GM21381 (cell line): ENCODE measurements around the gene NRIP1.

ENCODE experiments used
- ATAC-seq: cut with Tn5 transposase; IDR thresholded peaks from one replicate; pipeline ENCODE4 v1.9.1; 2021; ENCODE audit warnings: mild to moderate bottlenecking, moderate library complexity; ENCODE audit not compliant: unreplicated experiment

NRIP1 gene

DNA sequence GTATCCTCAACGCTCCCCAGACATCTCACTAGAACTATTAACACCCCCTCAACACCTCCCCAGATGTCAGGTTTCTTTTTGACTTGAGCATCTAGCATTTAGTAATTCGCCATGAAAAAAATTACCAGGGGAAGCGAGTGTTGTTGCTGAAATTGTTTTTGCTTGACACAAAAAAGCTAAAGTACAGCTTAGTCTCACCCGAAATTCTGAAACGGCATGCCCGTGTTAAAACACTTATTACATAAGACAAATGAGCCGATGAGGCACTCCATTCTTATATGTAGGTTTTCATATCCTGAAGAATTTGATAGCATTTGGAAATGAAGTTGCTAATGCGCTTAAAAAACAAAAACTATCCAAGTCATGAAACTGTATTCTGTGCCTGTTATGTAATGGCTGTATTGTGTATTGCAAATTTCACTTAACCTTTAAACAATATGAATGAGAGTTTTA, 1.3 kb upstream of the NRIP1 start:
- no peak for ATAC-seq

DNA sequence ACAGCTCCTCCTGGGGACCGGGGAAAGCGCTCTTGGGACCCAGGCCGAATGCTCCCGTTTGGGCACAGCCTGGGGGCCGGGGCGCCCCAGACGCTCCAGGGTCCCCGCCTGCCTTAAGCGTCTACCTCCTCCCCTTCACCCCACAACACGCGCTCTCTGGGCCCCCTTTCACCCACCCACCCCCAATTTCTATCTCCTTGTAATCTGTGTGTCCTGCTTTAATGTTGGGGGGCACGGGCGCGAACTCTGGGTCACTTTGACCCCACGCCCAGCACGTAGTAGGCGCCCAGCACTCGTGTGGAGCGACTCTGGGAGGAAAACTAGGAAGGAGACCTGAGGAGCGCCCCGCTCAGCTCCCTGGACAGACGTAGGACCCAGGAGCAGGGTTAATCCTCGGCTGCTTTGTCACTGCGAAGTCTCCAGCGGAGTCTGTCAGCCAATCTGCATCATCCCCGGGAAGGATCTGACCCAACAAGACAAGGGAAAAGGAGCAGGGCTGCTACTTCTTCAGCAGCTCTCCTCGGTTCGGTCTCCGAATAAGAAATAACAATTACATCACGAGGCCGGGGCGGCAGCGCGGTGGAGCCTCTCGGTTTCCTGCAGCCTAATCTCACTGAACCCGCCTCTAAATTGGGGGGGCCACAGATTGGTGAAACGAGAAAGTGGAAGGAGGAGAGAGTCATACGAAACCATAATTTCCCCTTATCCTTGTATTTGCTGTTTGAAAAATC, 757 bp upstream of the NRIP1 start:
- ATAC-seq = no peak

DNA sequence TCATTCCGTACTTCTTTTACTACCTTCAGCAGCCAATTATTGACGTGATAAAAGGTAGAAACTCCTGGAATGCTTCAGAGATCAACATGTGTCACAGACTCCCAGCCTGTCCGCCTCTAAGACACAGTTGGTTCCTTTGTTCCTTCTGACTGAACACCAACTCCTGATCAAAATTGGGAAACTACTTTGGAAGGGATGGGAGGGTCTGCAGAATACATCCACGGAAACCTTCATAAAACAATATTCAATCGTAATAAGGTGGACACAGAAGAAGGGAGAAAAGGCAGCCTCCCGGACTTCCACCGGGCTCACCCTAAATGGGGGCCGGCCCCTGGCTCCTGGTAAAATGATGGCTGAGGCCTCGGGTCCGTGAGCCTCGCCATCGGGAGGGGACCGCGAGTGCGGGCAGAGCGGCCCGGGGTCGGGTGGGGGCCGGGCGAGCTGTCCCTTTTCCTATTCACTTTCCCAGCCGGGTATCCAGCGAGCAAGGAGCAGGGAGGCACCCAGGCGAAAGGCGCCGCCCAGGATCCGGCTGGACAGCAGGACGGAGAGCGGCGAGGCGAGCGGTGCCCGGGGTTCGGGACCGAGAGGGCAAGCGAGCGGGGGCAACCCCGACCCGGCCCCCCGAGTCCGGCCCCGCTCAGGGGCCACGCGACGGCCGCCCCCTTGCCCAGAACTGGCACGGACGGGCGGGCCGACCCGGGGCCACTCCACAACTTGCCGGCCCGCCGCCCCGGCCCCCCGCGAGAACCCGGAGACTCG, 805 bp downstream of the NRIP1 start:
- peak; percentile 1 for ATAC-seq

GRCh38 chr21:15063081-15063813, 1.6 kb downstream of the NRIP1 start:
- no peak for ATAC-seq

DNA sequence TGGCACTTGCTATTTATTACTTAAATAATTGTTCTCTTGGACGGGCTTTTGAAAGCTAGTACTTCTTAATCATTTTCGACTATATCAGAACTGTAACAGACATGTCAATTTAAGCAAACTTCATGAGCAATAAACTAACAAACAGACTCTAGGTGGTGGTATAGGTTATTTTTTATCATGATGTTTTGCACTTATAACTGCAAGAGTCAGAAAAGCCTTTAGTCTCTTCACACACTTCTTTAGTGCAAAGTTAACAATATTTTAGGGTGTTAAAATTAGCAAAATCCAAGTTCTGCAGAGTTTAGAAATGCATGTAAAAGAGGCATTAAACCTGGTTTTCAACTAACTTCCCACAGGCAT, 2.2 kb downstream of the NRIP1 start:
- no peak for ATAC-seq

DNA sequence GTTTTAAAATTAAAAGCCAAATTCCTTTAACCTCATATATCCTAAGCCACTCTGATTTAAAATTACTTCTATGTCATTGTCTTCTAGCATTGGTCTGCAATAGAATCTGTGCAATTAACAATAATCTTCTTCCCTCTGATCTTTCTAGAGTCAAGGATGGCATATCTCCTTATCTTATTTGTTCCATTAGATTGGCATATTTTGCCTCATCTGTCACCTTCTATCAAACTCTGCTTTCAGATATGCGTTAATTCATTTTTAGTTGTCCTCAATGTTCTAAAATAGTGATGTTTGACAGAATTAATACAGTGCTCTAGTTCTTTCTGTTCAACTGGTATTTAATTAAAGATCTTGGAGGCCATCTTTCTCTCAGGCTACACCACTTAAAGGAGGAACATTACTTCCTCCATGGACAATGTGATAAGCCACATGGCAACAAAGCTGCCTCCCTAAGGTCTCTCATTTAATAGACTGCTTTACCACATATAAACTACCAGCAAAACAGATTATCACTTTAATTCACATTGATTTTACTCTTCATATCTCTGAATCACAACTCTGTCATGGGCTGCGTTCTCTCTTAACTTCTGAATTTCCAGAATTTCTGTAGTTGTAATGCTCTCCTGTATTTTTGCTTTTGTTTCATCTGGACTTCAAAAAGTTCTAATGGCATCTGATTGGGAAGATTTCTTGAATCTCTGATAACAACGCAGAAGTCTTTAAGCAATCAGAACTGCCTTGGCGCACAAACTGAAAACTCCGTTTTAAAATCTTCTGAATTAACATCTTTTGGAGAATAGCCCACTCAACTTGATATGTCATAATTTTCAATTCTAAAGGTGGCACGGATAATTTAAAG, 2.8 kb downstream of the NRIP1 start:
- ATAC-seq = no peak

DNA sequence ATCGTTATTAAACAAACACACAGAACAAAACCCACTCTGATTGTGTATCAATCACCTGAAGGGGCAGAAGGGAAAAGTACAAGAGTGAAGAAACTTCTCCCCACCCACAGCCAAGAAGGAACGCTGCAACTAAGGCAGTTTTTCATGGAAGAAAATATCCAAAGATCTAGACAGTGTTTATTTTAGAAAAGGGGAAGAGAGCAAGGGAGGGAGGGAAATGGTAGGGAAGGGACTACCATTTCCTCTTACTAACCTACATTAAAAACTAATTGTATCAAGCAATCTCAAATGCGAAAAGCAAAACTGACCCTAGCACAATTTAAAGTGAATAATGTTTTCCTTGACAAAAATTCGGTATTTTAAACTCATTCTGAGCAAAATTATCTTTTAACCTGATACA, 3.5 kb downstream of the NRIP1 start:
- no peak for ATAC-seq

DNA sequence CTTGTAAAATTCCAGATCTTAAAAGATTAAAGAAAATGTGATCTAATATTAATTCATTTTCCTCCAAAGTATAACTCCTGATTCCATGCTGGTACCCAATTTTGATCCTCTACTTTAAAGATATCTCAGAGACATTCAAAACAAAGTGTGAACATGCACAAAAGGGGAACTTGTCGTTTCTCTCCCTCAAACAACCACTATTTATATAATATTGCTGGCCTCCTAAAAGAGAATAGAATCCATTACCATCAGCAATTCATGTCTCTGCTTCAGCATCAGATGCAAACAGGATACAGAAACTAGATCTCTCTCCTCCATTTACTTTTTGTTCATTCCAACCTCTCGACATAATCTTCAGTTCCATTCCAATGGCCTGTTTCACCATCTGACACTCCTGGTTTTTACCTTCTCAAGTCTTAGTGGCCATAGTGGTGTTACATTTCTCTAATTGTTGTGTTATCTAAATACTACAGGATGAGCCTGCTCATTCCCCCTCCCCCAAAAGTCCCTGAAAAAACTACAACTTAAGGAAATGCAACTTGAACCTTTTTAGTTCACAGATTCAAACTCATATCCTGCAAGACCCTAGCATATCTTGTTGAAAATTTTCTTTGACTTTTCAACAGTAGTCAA, 4.1 kb downstream of the NRIP1 start:
- ATAC-seq = no peak

- no peak for ATAC-seq
Measured at GRCh38 chr21:15059397-15059796, 5.4 kb downstream of the NRIP1 start.

DNA sequence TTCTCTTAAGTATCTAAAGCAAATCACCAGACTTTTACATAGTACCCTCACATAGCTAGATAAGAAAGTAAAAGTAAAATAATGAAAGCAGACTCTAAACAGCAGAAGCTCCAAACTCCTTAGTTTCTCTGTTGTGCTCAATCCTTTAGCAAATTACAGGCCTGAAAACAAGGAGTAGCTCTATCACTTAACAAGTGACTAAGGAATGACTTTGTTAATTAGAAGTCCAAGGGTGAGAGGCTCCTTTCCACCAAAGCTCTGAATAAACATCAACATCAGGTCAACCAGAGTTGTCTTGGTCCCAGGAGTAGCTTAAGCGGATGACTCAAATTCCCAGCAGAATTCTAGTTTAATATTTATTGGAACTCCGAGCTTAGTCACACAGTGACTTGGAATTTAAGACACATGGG, 5.9 kb downstream of the NRIP1 start:
- ATAC-seq = no peak

- ATAC-seq = no peak
Measured at GRCh38 chr21:15057285-15057684, 7.5 kb downstream of the NRIP1 start.

GRCh38 chr21:15054606-15055239, 10.1 kb downstream of the NRIP1 start:
- ATAC-seq = no peak

GRCh38 chr21:15054089-15054488, 10.7 kb downstream of the NRIP1 start:
- no peak for ATAC-seq

DNA sequence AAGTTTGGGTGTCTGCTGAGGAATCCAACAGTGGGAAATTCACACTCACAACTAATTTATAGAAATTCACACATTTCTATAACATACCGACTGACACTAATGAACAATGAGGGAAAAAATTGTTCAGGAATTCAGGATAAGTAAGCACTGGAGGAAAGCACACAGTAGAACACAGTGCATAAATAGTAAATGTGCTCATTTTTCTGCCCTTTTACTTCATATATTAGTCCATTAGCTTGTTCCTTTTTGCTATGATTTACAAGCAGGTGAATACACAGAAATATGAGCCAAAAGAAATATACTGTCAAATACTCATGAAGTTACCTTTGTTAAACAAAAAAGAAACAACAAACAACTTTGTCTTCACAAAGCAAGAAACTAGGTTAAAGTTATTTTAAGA, 11.3 kb downstream of the NRIP1 start:
- no peak for ATAC-seq

GRCh38 chr21:15052459-15052763, 12.4 kb downstream of the NRIP1 start:
- ATAC-seq = no peak

GRCh38 chr21:15051644-15052458, 12.9 kb downstream of the NRIP1 start:
- ATAC-seq = peak; percentile 75

GRCh38 chr21:15050568-15051377, 14.0 kb downstream of the NRIP1 start:
- no peak for ATAC-seq

GRCh38 chr21:15045017-15045416, 19.8 kb downstream of the NRIP1 start:
- no peak for ATAC-seq
